SK-N-SH (cell line): Measurements from ENCODE around the gene BRINP1. TPM values are rescaled to one million over a fixed set of nuclear protein-coding genes. Genes with fewer than 3 reads are reported as not detected.

Source experiments
- CTCF ChIA-PET: fragments of 300-600, 350-600 bp; formaldehyde crosslinking; extraction: SDS; loops from one replicate; lab custom pipeline; 2021; lab: Yijun Ruan, JAX
- POLR2A ChIA-PET: fragments of 350-600 bp; sonication (Branson Sonifier 250); formaldehyde crosslinking; extraction: SDS; loops from one replicate; lab custom pipeline; 2020; ENCODE audit warnings: antibody characterized with exemption, inconsistent platforms; lab: Yijun Ruan, JAX
- DNase-seq: peaks from one replicate; pipeline ENCODE4 v3.0.0; 2012
- H2AFZ ChIP-seq: fragments of 200-600 bp; sonication (generic); 2 replicates; pipeline ENCODE4 v1.8.1; 2016; ENCODE audit warnings: antibody characterized with exemption, mild to moderate bottlenecking, low read depth
- H3F3A ChIP-seq: fragments of 200-600 bp; sonication (generic); replicated peaks from 2 replicates; pipeline ENCODE3; 2016; ENCODE audit warnings: antibody characterized with exemption, mild to moderate bottlenecking; ENCODE audit not compliant: insufficient read depth
- H3K27ac ChIP-seq, 2 experiments: fragments of 200-500 bp in 1 of 2; fragments of 200-600 bp in 1 of 2; sonication (Bioruptor generic) in 1 of 2; sonication (generic), shearing (Covaris generic) in 1 of 2; 2 replicates each; pipeline versions ENCODE4 v1.5.1 to v1.6.1; 2014 to 2016; ENCODE audit warnings: low read depth in 2 of 2, inconsistent platforms in 1 of 2, low read length in 1 of 2, mild to moderate bottlenecking in 1 of 2, mixed read lengths in 1 of 2
- H3K27me3 ChIP-seq: fragments of 200-600 bp; sonication (generic), shearing (Covaris generic); 2 replicates; pipeline ENCODE4 v1.6.1; 2016; ENCODE audit warnings: mixed run types; ENCODE audit not compliant: insufficient read depth
- H3K36me3 ChIP-seq, 2 experiments: fragments of 200-500 bp in 1 of 2; fragments of 200-600 bp in 1 of 2; sonication (Bioruptor generic) in 1 of 2; sonication (generic) in 1 of 2; replicated peaks in 1 of 2; 2 replicates each; pipeline versions ENCODE3 to v1.5.1; 2014 to 2016; ENCODE audit warnings: low read length in 1 of 2, mild to moderate bottlenecking in 1 of 2; ENCODE audit not compliant: insufficient read depth in 2 of 2, control insufficient read depth in 1 of 2
- H3K4me1 ChIP-seq, 2 experiments: fragments of 200-500 bp in 1 of 2; fragments of 200-600 bp in 1 of 2; sonication (Bioruptor generic) in 1 of 2; sonication (generic), shearing (Covaris generic) in 1 of 2; 2 replicates each; pipeline versions ENCODE4 v1.5.1 to v1.6.1; 2014 to 2016; ENCODE audit warnings: low read depth in 1 of 2, low read length in 1 of 2, mixed run types in 1 of 2; ENCODE audit not compliant: insufficient read depth in 2 of 2, control insufficient read depth in 1 of 2
- H3K4me2 ChIP-seq: fragments of 200-600 bp; sonication (generic), shearing (Covaris generic); 2 replicates; pipeline ENCODE4 v1.6.1; 2017; ENCODE audit warnings: mixed run types
- H3K4me3 ChIP-seq, 2 experiments: fragments of 200-500 bp in 1 of 2; fragments of 200-600 bp in 1 of 2; sonication (Bioruptor generic) in 1 of 2; sonication (generic), shearing (Covaris generic) in 1 of 2; 2 replicates each; pipeline versions ENCODE4 v1.5.1 to v1.8.1; 2014 to 2016; ENCODE audit warnings: low read depth in 2 of 2, inconsistent platforms in 1 of 2, low read length in 1 of 2, mild to moderate bottlenecking in 1 of 2, mixed read lengths in 1 of 2, moderate library complexity in 1 of 2
- H3K79me2 ChIP-seq: fragments of 200-600 bp; sonication (generic); 2 replicates; pipeline ENCODE4 v1.8.1; 2017; ENCODE audit warnings: mild to moderate bottlenecking; ENCODE audit not compliant: insufficient read depth
- H3K9ac ChIP-seq: fragments of 200-600 bp; sonication (generic); 2 replicates; pipeline ENCODE4 v1.6.1; 2017; ENCODE audit warnings: mixed run types
- H3K9me2 ChIP-seq: fragments of 200-600 bp; sonication (generic); 2 replicates; pipeline ENCODE4 v1.6.1; 2017; ENCODE audit warnings: mixed run types
- H3K9me3 ChIP-seq: fragments of 200-600 bp; sonication (generic); 2 replicates; pipeline ENCODE4 v1.6.1; 2017; ENCODE audit warnings: mixed run types, mild to moderate bottlenecking, moderate library complexity
- H4K20me1 ChIP-seq: fragments of 200-600 bp; sonication (generic); 2 replicates; pipeline ENCODE4 v1.6.1; 2017; ENCODE audit warnings: mild to moderate bottlenecking, mixed run types; ENCODE audit not compliant: insufficient read depth
- CHD2 ChIP-seq: fragments of 150-350 bp; IDR thresholded peaks from 2 replicates; pipeline ENCODE4 v1.6.1; 2018; ENCODE audit warnings: low read length; ENCODE audit not compliant: partially characterized antibody
- EZH2phosphoT487 ChIP-seq: fragments of 200-600 bp; sonication (generic); IDR thresholded peaks from 2 replicates; pipeline ENCODE4 v1.6.1; 2017; ENCODE audit warnings: low read depth, mixed run types, mild to moderate bottlenecking, antibody characterized with exemption, moderate library complexity, borderline replicate concordance
- FOXJ3 ChIP-seq: sonication (generic); formaldehyde crosslinking; IDR thresholded peaks from 2 replicates; pipeline ENCODE4 v1.5.1; 2020; ENCODE audit warnings: mild to moderate bottlenecking, missing genetic modification reagents
- JUND ChIP-seq: IDR thresholded peaks from 2 replicates; pipeline ENCODE4 v1.4.0; 2012
- MAX ChIP-seq: IDR thresholded peaks from 2 replicates; pipeline ENCODE4 v1.4.0; 2012; ENCODE audit warnings: low read depth
- MEF2A ChIP-seq: IDR thresholded peaks from 2 replicates; pipeline ENCODE4 v1.4.0; 2012; ENCODE audit warnings: low read depth, borderline replicate concordance
- MXI1 ChIP-seq: IDR thresholded peaks from 2 replicates; pipeline ENCODE4 v1.6.1; 2012; ENCODE audit warnings: mild to moderate bottlenecking, low read depth, low read length, improper control_type of control experiment
- NRF1 ChIP-seq: IDR thresholded peaks from 2 replicates; pipeline ENCODE4 v1.6.1; 2012; ENCODE audit warnings: low read depth, mild to moderate bottlenecking, low read length
- POLR2AphosphoS5 ChIP-seq: IDR thresholded peaks from 2 replicates; pipeline ENCODE4 v1.6.1; 2012; ENCODE audit warnings: low read depth, low read length
- REST ChIP-seq: IDR thresholded peaks from 2 replicates; pipeline ENCODE4 v1.6.1; 2012; ENCODE audit warnings: mild to moderate bottlenecking, low read depth, low read length, moderate library complexity
- RXRA ChIP-seq: IDR thresholded peaks from 2 replicates; pipeline ENCODE4 v1.4.0; 2012; ENCODE audit warnings: low read depth, mild to moderate bottlenecking, borderline replicate concordance
- SIN3A ChIP-seq: IDR thresholded peaks from 2 replicates; pipeline ENCODE4 v1.6.1; 2012; ENCODE audit warnings: low read depth, mild to moderate bottlenecking, low read length, moderate library complexity, borderline replicate concordance
- SMC3 ChIP-seq: IDR thresholded peaks from 2 replicates; pipeline ENCODE4 v1.6.1; 2012; ENCODE audit warnings: low read depth, low read length, improper control_type of control experiment
- YY1 ChIP-seq: IDR thresholded peaks from 2 replicates; pipeline ENCODE4 v1.4.0; 2012; ENCODE audit warnings: low read depth, mild to moderate bottlenecking
- ZBTB33 ChIP-seq: IDR thresholded peaks from 2 replicates; pipeline ENCODE4 v1.4.0; 2012; ENCODE audit warnings: low read depth, borderline replicate concordance
- WGBS: methylation state at CpG from one replicate; pipeline ENCODE4 v1.1.6; 2017; ENCODE audit warnings: low lambda C conversion rate; 5-methylcytosine and 5-hydroxymethylcytosine counted together
- polyA plus RNA-seq, 3 experiments: library from polyadenylated mRNA; depleted of rRNA; stranded (reverse); fragments of >200 nt; gene quantifications; 2 replicates each; pipeline ENCODE4 v1.2.3, GENCODE V29; 2012

BRINP1 gene
- polyA plus RNA-seq, 1 of the 3 experiments (the other 2 are of a cell fraction) = 0.41 TPM

GRCh38 chr9:119234636-119235035, 134.6 kb downstream of the BRINP1 start:
- Histone ChIP-seq H3K9me2 (no peaks in the 10 kb centered on the region), H3K9me3 (no peaks in the 10 kb centered on the region), H3K27me3 (no peaks in the 10 kb centered on the region), H3K36me3 (no peaks in the 10 kb centered on the region), H3K4me1 (no peaks in the 10 kb centered on the region), H3K4me2 (no peak overlapping the region), H3K79me2 (no peaks in the 10 kb centered on the region), H3K4me3 (no peak overlapping the region), H2AFZ (no peak overlapping the region), H3F3A (no peaks in the 10 kb centered on the region), H4K20me1 (no peaks in the 10 kb centered on the region), H3K9ac (no peak overlapping the region), H3K27ac (no peak overlapping the region)
- ChIA-PET CTCF (interaction anchor here (0.6 kb wide), 1 partner anchor 1948 kb away, joined by 3 read pairs; no protein-coding TSS in a partner anchor), POLR2A (no interaction called here)
- 0% methylated on average over 1 of the region's 1 CpG for WGBS
- no peak for DNase-seq
- TF ChIP-seq ZBTB33 = no peak
- TF ChIP-seq REST = no peak
- no peak for TF ChIP-seq EZH2phosphoT487
- no peak for TF ChIP-seq POLR2AphosphoS5
- TF ChIP-seq JUND = no peak
- no peak for TF ChIP-seq CHD2
- TF ChIP-seq RXRA = no peak
- no peak for TF ChIP-seq SIN3A
- TF ChIP-seq FOXJ3 (CRISPR knock-in tag) = no peak
- TF ChIP-seq YY1 = no peak
- no peak for TF ChIP-seq NRF1
- no peak for TF ChIP-seq MEF2A
- no peak for TF ChIP-seq SMC3
- no peak for TF ChIP-seq MAX
- no peak for TF ChIP-seq MXI1
